Measurements from ENCODE around the gene TCERG1L. TPM values are rescaled to one million over a fixed set of nuclear protein-coding genes. Genes with fewer than 3 reads are reported as not detected.

TCERG1L gene
- total and polyA plus RNA-seq, 4 donors = 0.02 to 0.09 (median 0.08) TPM; not detected in 1

DNA sequence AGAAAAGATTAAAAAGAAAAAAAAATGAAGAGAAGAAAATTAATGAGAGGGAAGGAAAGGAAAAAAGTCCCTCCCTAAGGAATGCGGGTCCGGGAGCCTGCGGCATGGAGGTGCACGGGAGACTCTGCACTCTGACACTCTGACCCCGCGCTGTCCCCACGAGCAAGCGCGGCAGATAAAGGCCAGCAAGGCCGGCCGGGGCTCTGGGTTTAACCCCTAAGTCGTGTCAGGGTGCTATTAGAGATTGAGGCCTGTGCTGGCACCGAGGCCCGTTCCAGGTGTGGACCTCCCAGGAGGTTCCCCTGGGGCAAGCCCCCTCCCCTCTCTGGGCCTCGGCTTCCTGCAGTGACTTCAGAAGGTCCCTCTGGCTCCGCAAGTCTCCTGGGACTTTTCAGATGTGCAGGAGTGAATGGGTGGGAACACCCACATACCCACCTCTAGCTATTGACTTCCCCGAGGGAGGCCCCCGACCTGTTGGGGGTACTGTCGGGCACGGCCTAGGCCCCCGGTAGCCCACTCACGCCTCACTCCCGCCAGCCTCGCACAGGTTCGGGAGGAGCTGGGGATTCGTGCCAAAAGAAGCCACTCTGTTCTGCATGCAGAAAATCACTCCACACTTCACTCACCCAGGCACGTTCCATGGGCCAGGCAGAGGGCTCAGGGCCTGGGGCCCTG lies 164.1 kb downstream of the TCERG1L start:
- Histone ChIP-seq H3K36me3 (ENCODE audit: control insufficient read depth in 4 of 4, insufficient read depth in 4 of 4, low read length in 4 of 4) (no peaks in the 10 kb centered on the region), H3K27ac (ENCODE audit: low read depth in 1 of 2, low read length in 1 of 2) (no peak overlapping the region), H3K27me3 (ENCODE audit: control insufficient read depth in 3 of 3, insufficient read depth in 3 of 3, low read length in 2 of 3) (peaks cover 0 to 8% (median 0%) of the 10 kb centered on the region in 3 donors), H3K4me3 (no peak overlapping the region), H3K9me3 (ENCODE audit: control insufficient read depth in 4 of 4, insufficient read depth in 3 of 4, low read length in 3 of 4) (peaks cover 0 to 4% (median 0%) of the 10 kb centered on the region in 4 donors), H3K9ac (ENCODE audit: insufficient read depth in 1 of 2, low read length in 2 of 2) (no peak overlapping the region), H3K4me1 (ENCODE audit: control insufficient read depth in 5 of 5, insufficient read depth in 5 of 5, low read length in 5 of 5) (peaks cover 0 to 2% (median 0%) of the 10 kb centered on the region in 5 donors)
- TF ChIP-seq, protein P1, sequence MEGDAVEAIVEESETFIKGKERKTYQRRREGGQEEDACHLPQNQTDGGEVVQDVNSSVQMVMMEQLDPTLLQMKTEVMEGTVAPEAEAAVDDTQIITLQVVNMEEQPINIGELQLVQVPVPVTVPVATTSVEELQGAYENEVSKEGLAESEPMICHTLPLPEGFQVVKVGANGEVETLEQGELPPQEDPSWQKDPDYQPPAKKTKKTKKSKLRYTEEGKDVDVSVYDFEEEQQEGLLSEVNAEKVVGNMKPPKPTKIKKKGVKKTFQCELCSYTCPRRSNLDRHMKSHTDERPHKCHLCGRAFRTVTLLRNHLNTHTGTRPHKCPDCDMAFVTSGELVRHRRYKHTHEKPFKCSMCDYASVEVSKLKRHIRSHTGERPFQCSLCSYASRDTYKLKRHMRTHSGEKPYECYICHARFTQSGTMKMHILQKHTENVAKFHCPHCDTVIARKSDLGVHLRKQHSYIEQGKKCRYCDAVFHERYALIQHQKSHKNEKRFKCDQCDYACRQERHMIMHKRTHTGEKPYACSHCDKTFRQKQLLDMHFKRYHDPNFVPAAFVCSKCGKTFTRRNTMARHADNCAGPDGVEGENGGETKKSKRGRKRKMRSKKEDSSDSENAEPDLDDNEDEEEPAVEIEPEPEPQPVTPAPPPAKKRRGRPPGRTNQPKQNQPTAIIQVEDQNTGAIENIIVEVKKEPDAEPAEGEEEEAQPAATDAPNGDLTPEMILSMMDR (IDR thresholded peaks at IDR 0.05; ENCODE audit: control extremely low read depth, extremely low read depth) = no peak
- DNase-seq (no peak), ATAC-seq (ENCODE audit: insufficient read depth, low FRiP score) (no peak)
- 76 to 83% methylated on average over 27 of the region's 27 CpGs for WGBS, 2 donors

DNA sequence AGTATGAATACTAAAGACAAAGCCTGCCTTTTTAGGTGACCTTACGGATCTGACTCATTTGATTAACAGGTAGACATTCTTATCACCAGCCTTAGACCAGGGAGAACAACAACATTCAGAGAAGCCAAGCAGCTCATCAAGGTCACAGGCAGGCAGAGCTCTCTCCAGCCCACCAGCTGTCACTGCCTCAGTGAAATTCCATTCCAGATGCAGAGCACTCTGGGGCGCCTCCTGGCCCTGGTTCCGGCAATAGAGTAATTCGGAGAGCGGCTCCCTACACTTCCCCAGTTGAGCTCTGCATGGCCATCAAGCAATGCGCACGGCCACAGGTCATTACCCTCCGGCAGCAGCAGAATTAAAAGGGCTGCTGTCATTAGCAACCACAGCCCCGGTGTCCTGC lies 164.7 kb downstream of the TCERG1L start:
- TF ChIP-seq, protein P1 (IDR thresholded peaks at IDR 0.05; ENCODE audit: control extremely low read depth, extremely low read depth) = no peak
- Histone ChIP-seq H3K9me3 (ENCODE audit: control insufficient read depth in 4 of 4, insufficient read depth in 3 of 4, low read length in 3 of 4) (peaks cover 0 to 3% (median 0%) of the 10 kb centered on the region in 4 donors), H3K4me3 (no peak overlapping the region), H3K36me3 (ENCODE audit: control insufficient read depth in 4 of 4, insufficient read depth in 4 of 4, low read length in 4 of 4) (no peaks in the 10 kb centered on the region), H3K9ac (ENCODE audit: insufficient read depth in 1 of 2, low read length in 2 of 2) (no peak overlapping the region), H3K4me1 (ENCODE audit: control insufficient read depth in 5 of 5, insufficient read depth in 5 of 5, low read length in 5 of 5) (peaks cover 0 to 2% (median 0%) of the 10 kb centered on the region in 5 donors), H3K27ac (ENCODE audit: low read depth in 1 of 2, low read length in 1 of 2) (no peak overlapping the region), H3K27me3 (ENCODE audit: control insufficient read depth in 3 of 3, insufficient read depth in 3 of 3, low read length in 2 of 3) (peaks cover 0 to 8% (median 0%) of the 10 kb centered on the region in 3 donors)
- ATAC-seq (ENCODE audit: insufficient read depth, low FRiP score) (no peak), DNase-seq (no peak)
- WGBS, 2 donors = 82 to 87% methylated on average over 9 of the region's 9 CpGs

DNA sequence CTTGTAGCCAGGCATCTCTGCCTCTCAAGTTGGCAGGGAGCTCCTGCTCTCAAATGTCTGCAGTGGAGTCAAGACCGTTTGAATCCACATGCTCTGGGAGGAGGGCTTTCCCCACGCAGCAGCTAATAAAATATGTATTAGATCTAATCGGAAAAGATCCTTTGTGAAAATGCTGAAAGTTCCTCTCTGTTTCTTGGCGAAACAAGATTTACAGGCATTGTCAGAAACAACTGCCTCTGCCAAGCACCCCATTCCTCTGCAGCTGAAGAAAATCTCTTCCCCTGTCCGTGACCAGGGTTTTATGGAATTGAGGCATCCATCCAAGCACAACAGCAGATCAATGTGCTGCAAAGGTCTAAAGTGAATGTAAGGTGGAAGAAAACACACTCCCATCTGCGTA lies 165.8 kb downstream of the TCERG1L start:
- Histone ChIP-seq H3K9ac (ENCODE audit: insufficient read depth in 1 of 2, low read length in 2 of 2) (no peak overlapping the region), H3K27me3 (ENCODE audit: control insufficient read depth in 3 of 3, insufficient read depth in 3 of 3, low read length in 2 of 3) (peaks cover 0 to 8% (median 0%) of the 10 kb centered on the region in 3 donors), H3K27ac (ENCODE audit: low read depth in 1 of 2, low read length in 1 of 2) (no peak overlapping the region), H3K4me1 (ENCODE audit: control insufficient read depth in 5 of 5, insufficient read depth in 5 of 5, low read length in 5 of 5) (peaks cover 0 to 2% (median 0%) of the 10 kb centered on the region in 5 donors), H3K36me3 (ENCODE audit: control insufficient read depth in 4 of 4, insufficient read depth in 4 of 4, low read length in 4 of 4) (no peaks in the 10 kb centered on the region), H3K9me3 (ENCODE audit: control insufficient read depth in 4 of 4, insufficient read depth in 3 of 4, low read length in 3 of 4) (no peaks in the 10 kb centered on the region), H3K4me3 (no peak overlapping the region)
- WGBS, 2 donors = 78 to 84% methylated on average over 6 of the region's 6 CpGs
- DNase-seq = no peak
- no peak for ATAC-seq (ENCODE audit: insufficient read depth, low FRiP score)
- TF ChIP-seq, protein P1 (IDR thresholded peaks at IDR 0.05; ENCODE audit: control extremely low read depth, extremely low read depth) = no peak

All from lung (tissue), 12 donors.